ENCODE data around the gene DHRS7C.

- TF ChIP-seq EZH2 (IDR thresholded peaks at IDR 0.05; ENCODE audit: low read length) (no peak), CTCF (optimal IDR thresholded peaks at IDR 0.05 in 1 of 3, IDR thresholded peaks at IDR 0.05 in 1 of 3, conservative IDR thresholded peaks at IDR 0.05 in 1 of 3; ENCODE audit: extremely low read depth in 1 of 3, insufficient read depth in 2 of 3, low read length in 3 of 3) (no peak)
These were observed 26.1 kb downstream of the DHRS7C start for GRCh38 chr17:9765322-9765721.
